Measurements from ENCODE around the gene MRGPRD. TPM values are rescaled to one million over a fixed set of nuclear protein-coding genes. Genes with fewer than 3 reads are reported as not detected.

Gene MRGPRD
- total and polyA plus RNA-seq, 2 of the 13 experiments (the other 11 are each of a cell fraction or from before 2014, with no cell fraction given), result not detected

DNA sequence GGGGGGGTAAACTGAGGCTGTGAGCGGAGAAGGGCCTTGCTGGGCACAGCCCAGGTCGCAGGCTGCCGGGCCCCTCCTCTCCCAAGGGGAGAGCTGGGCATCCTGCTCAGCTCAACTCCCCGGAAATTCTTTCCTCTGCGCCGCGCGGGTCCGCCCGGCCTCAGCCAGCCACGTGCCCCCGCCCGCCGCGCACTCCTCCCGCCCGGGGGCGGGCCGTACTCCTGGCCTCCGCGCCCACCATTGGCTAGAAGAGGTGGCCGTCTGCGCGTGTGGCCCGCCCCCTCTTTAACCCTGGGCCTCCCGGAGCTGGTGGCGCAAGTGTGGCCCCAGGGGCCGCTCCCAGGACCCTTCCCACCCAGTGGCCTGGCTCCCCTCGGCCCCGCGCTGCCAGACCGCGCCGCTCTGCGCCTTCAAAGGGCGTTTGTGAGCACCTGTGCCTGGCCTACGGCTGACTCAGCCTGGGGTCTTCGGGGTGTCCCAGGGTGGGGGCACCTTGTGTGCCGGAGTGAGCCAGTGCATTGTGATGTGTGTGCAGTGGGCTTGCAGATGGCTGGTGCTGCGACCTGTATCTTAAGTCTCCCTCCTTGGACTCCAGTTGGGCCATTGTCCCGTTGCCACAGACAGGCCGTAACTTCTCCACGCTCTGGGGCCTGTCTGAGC is 30.3 kb upstream of the MRGPRD start (continued):
- TF ChIP-seq, protein P1, sequence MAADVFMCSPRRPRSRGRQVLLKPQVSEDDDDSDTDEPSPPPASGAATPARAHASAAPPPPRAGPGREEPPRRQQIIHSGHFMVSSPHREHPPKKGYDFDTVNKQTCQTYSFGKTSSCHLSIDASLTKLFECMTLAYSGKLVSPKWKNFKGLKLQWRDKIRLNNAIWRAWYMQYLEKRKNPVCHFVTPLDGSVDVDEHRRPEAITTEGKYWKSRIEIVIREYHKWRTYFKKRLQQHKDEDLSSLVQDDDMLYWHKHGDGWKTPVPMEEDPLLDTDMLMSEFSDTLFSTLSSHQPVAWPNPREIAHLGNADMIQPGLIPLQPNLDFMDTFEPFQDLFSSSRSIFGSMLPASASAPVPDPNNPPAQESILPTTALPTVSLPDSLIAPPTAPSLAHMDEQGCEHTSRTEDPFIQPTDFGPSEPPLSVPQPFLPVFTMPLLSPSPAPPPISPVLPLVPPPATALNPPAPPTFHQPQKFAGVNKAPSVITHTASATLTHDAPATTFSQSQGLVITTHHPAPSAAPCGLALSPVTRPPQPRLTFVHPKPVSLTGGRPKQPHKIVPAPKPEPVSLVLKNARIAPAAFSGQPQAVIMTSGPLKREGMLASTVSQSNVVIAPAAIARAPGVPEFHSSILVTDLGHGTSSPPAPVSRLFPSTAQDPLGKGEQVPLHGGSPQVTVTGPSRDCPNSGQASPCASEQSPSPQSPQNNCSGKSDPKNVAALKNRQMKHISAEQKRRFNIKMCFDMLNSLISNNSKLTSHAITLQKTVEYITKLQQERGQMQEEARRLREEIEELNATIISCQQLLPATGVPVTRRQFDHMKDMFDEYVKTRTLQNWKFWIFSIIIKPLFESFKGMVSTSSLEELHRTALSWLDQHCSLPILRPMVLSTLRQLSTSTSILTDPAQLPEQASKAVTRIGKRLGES (CRISPR knock-in tag; IDR thresholded peaks at IDR 0.05; ENCODE audit: borderline replicate concordance), result no peak
- TF ChIP-seq ZNF343 (CRISPR knock-in tag; IDR thresholded peaks at IDR 0.05) (no peak), ZNF567 (CRISPR knock-in tag; IDR thresholded peaks at IDR 0.05; ENCODE audit: borderline replicate concordance) (no peak), ZNF235 (CRISPR knock-in tag; IDR thresholded peaks at IDR 0.05; ENCODE audit: borderline replicate concordance) (no peak), ZFAT (CRISPR knock-in tag; conservative IDR thresholded peaks at IDR 0.05) (no peak), SPEN (CRISPR knock-in tag; IDR thresholded peaks at IDR 0.05; ENCODE audit: low read depth) (no peak)
- TF ChIP-seq, protein P2, sequence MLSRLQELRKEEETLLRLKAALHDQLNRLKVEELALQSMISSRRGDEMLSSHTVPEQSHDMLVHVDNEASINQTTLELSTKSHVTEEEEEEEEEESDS (CRISPR knock-in tag; IDR thresholded peaks at IDR 0.05; ENCODE audit: borderline replicate concordance), result no peak

DNA sequence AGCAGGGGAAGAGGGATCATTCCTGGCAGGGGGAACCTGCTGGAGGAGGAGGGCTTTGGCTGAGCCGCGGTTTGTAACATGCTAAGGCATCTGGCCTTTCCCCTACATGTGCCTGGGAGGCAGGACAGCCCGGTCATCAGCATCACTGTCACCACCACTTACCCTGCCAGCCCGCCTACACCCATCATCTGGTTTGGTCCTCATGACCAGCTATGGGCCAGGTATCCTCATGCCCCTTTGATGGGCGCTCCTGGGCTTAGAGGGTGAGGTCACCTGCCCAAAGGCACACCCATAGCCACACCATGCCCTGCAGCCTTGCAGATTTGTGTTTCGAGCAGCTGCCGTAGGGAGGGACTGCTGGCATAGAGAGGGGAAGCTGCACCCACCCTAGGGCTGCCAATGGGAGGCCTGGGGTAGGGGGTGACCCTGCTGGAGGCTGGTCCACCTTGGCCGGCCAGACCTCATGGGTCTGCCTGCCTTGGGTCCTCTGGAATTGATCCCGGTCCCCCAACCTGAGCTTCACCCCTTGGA is 29.6 kb upstream of the MRGPRD start:
- no peak for DNase-seq (ENCODE audit: low spot score)
- POLR2A ChIA-PET, result no interaction called here
- Histone ChIP-seq H2AFZ (ENCODE audit: low read length) (no peak overlapping the region), H3K9ac (ENCODE audit: insufficient read depth, low read depth, low read length) (no peak overlapping the region), H4K20me1 (ENCODE audit: insufficient read depth, low read length) (no peaks in the 10 kb centered on the region), H3K79me2 (ENCODE audit: insufficient read depth, low read length) (no peaks in the 10 kb centered on the region), H3K4me1 (ENCODE audit: insufficient read depth, low read length) (peaks cover 55% of the 10 kb centered on the region), H3K36me3 (replicated peaks in 1 of 2; ENCODE audit: control insufficient read depth in 1 of 2, insufficient read depth in 2 of 2, low read length in 2 of 2) (no peaks in the 10 kb centered on the region), H3K4me2 (ENCODE audit: low read depth, low read length) (no peak overlapping the region), H3K27ac (ENCODE audit: extremely low read length, insufficient read depth, low read length) (no peak overlapping the region), H3K27me3 (ENCODE audit: control insufficient read depth in 1 of 2, insufficient read depth in 2 of 2, low read length in 2 of 2) (peaks cover 20 to 46% of the 10 kb centered on the region in 2 experiments), H3K9me3 (ENCODE audit: low read length) (no peaks in the 10 kb centered on the region), H3K4me3 (replicated peaks in 1 of 3; ENCODE audit: insufficient read depth in 1 of 3, low read depth in 2 of 3, low read length in 3 of 3) (no peak overlapping the region)
- FAIRE-seq, result no peak
- WGBS (ENCODE audit: low lambda C conversion rate), result 20% methylated on average over 1 of the region's 9 CpGs
- in situ Hi-C loops (cut with HindIII; ENCODE audit: extremely low pct_ligation_motif_present, low pct_unique_long_range_greater_than_20kb) (no loop called here), intact Hi-C loops (cut with micrococcal nuclease; ENCODE audit: unreplicated experiment) (no loop called here)
- BruUV-seq (replicated peaks), result no TSS peak
- CTCF ChIA-PET (ENCODE audit: low intra/inter-chr PET ratio, low total read pairs), result no interaction called here
- ATAC-seq, result no peak
- TF ChIP-seq CC2D1A (CRISPR knock-in tag; IDR thresholded peaks at IDR 0.05) (no peak), ZNF496 (CRISPR knock-in tag; IDR thresholded peaks at IDR 0.05; ENCODE audit: insufficient replicate concordance) (no peak), HOXD1 (CRISPR knock-in tag; IDR thresholded peaks at IDR 0.05) (no peak), SRSF9 (IDR thresholded peaks at IDR 0.05; ENCODE audit: borderline replicate concordance, insufficient read depth, low read depth, low read length, poor library complexity, severe bottlenecking) (no peak), SALL2 (CRISPR knock-in tag; IDR thresholded peaks at IDR 0.05) (no peak), PITX1 (CRISPR knock-in tag; IDR thresholded peaks at IDR 0.05) (no peak), ZNF333 (CRISPR knock-in tag; IDR thresholded peaks at IDR 0.05; ENCODE audit: borderline replicate concordance) (no peak), CENPX (CRISPR knock-in tag; IDR thresholded peaks at IDR 0.05) (no peak), ZNF563 (CRISPR knock-in tag; IDR thresholded peaks at IDR 0.05) (no peak)

All from HepG2 (cell line).